Choroid plexus epithelial cell (primary cell): ENCODE data around the gene GRAMD1B.

Experiments
- DNase-seq: peaks from one replicate; pipeline ENCODE4 v3.0.0-alpha.2; 2010; ENCODE audit warnings: low read depth
- H3K4me3 ChIP-seq: 2 replicates; pipeline ENCODE4 v1.5.1; 2011; ENCODE audit warnings: low read depth, mild to moderate bottlenecking, control low read depth, low read length, moderate library complexity
- CTCF ChIP-seq: conservative IDR thresholded peaks from 2 replicates; pipeline ENCODE4 v1.5.1; 2011; ENCODE audit warnings: low read depth, mild to moderate bottlenecking, control low read depth, inconsistent platforms, low read length, moderate library complexity

The GRAMD1B gene

GRCh38 chr11:123580557-123581275 is 150.6 kb downstream of the GRAMD1B start:
- peak; percentile 94 for TF ChIP-seq CTCF
- no peak overlapping the region for H3K4me3 ChIP-seq
- DNase-seq: peak; percentile 63

- H3K4me3 ChIP-seq: no peak overlapping the region
- no peak for DNase-seq
- no peak for TF ChIP-seq CTCF
Observed at GRCh38 chr11:123581651-123582399, 151.8 kb downstream of the GRAMD1B start.

- DNase-seq: no peak
- no peak for TF ChIP-seq CTCF
- no peak overlapping the region for H3K4me3 ChIP-seq
Observed at GRCh38 chr11:123582992-123583504, 153.0 kb downstream of the GRAMD1B start.

GRCh38 chr11:123584186-123584585 is 154.1 kb downstream of the GRAMD1B start:
- no peak for DNase-seq
- TF ChIP-seq CTCF: no peak
- H3K4me3 ChIP-seq: no peak overlapping the region

GRCh38 chr11:123584737-123585136 is 154.7 kb downstream of the GRAMD1B start:
- TF ChIP-seq CTCF: no peak

GRCh38 chr11:123585206-123585605 is 155.1 kb downstream of the GRAMD1B start:
- no peak for TF ChIP-seq CTCF
- no peak for DNase-seq
- no peak overlapping the region for H3K4me3 ChIP-seq

More at GRCh38 chr11:123584737-123585136, 154.7 kb downstream of the GRAMD1B start:
- no peak for DNase-seq
- H3K4me3 ChIP-seq: no peak overlapping the region
